Spleen (tissue), 11 donors: Measurements from ENCODE around the gene SLC35C1. TPM values are rescaled to one million over a fixed set of nuclear protein-coding genes. Genes with fewer than 3 reads are reported as not detected.
"Not testable (repeated sequence)": the region's sequence is repeated elsewhere in the genome, so short reads cannot be mapped to it uniquely, and the experiment has no call there.

Source experiments
- DNase-seq: peaks from one replicate; pipeline ENCODE4 v3.0.0-alpha.2; 2020
- H3K27ac ChIP-seq, 8 donors: fragments of 200-600 bp; sonication (generic) in 7 of 8; 1 replicate in 4 of 8; 2 replicates in 4 of 8; pipeline versions ENCODE4 v1.5.0 to v1.8.0; 2016 to 2021; ENCODE audit warnings: inconsistent platforms in 4 of 8, mild to moderate bottlenecking in 4 of 8, moderate library complexity in 1 of 8
- H3K27me3 ChIP-seq, 7 donors: fragments of 200-600 bp; sonication (generic) in 6 of 7; replicated peaks in 1 of 7; 1 replicate in 4 of 7; 2 replicates in 3 of 7; pipeline versions ENCODE4 v1.5.0 to v1.8.0; 2016 to 2021; ENCODE audit warnings: inconsistent platforms in 3 of 7, mild to moderate bottlenecking in 1 of 7
- H3K36me3 ChIP-seq, 6 donors: fragments of 200-600 bp; sonication (generic) in 5 of 6; 1 replicate in 4 of 6; 2 replicates in 2 of 6; pipeline versions ENCODE4 v1.5.0 to v1.8.0; 2016 to 2021; ENCODE audit warnings: inconsistent platforms in 2 of 6
- H3K4me1 ChIP-seq, 6 donors: fragments of 200-600 bp; sonication (generic) in 5 of 6; 1 replicate in 3 of 6; 2 replicates in 3 of 6; pipeline versions ENCODE4 v1.5.0 to v1.8.0; 2016 to 2021; ENCODE audit warnings: inconsistent platforms in 3 of 6
- H3K4me3 ChIP-seq, 8 donors: fragments of 200-600 bp; sonication (generic) in 7 of 8; 1 replicate in 4 of 8; 2 replicates in 4 of 8; pipeline versions ENCODE4 v1.5.0 to v1.8.0; 2016 to 2021; ENCODE audit warnings: inconsistent platforms in 4 of 8, mild to moderate bottlenecking in 4 of 8, moderate library complexity in 2 of 8
- H3K9me3 ChIP-seq, 8 donors: fragments of 200-600 bp; sonication (generic) in 7 of 8; 1 replicate in 4 of 8; 2 replicates in 4 of 8; pipeline versions ENCODE4 v1.5.0 to v1.8.0; 2016 to 2021; ENCODE audit warnings: inconsistent platforms in 4 of 8
- POLR2A ChIP-seq, 3 donors: fragments of 450-650 bp; IDR thresholded peaks; one replicate each; pipeline ENCODE4 v1.5.1; 2017; ENCODE audit warnings: antibody characterized with exemption in 3 of 3, mild to moderate bottlenecking in 1 of 3
- POLR2AphosphoS5 ChIP-seq, 3 donors: sonication (generic); formaldehyde crosslinking; IDR thresholded peaks; one replicate each; pipeline ENCODE4 v1.5.1; 2017; ENCODE audit warnings: antibody characterized with exemption in 3 of 3
- WGBS, 5 donors: extraction: QIAGEN DNeasy Blood & Tissue Kit in 3 of 5; methylation state at CpG; one replicate each; pipeline versions ENCODE4 v1.1.5 to v1.1.7; 2013 to 2018; 5-methylcytosine and 5-hydroxymethylcytosine counted together
- intact Hi-C: fragments of 100-400 bp; cut with DNase I; formaldehyde crosslinking; loops from one replicate; pipeline ENCODE4 v1.15.0; 2023; ENCODE audit warnings: low total_unique reads
- polyA plus RNA-seq, 3 donors: library from polyadenylated mRNA; stranded (reverse); fragments of 200-250 nt; gene quantifications; one replicate each; pipeline ENCODE4 v1.2.1, GENCODE V29; 2013
- total RNA-seq, 7 donors: library from RNA; depleted of rRNA in 3 of 7; stranded (reverse); fragments of >200 nt in 3 of 7; fragmentation: NEBNext Ultra II Directional in 4 of 7; extraction: Animal tissue kit (Norgen Biotek cat#: 25700) in 4 of 7; gene quantifications; one replicate each; pipeline versions ENCODE4 v1.1.0 to v1.2.1, GENCODE V29; 2016 to 2021
- TF ChIP-seq, protein P1 (sequence below), 11 experiments: fragments of 200-600 bp in 7 of 11; fragments of 450-650 bp in 4 of 11; sonication (generic) in 4 of 11; IDR thresholded peaks in 8 of 11; conservative IDR thresholded peaks in 3 of 11; 1 replicate in 7 of 11; 2 replicates in 4 of 11; pipeline versions ENCODE4 v1.4.0 to v1.8.0; 2016 to 2021; ENCODE audit warnings: antibody characterized with exemption in 11 of 11, inconsistent platforms in 4 of 11, mild to moderate bottlenecking in 1 of 11
- donor health status: healthy with polysubstance abuse.
- donor health status: DM: no; HTN: no; CAD: no; lungs with moderate emphysema.
- donor health status: DM: no; HTN: no; CAD: no.
- donor health status: Bipolar disorder and iron deficiency.
- donor health status: healthy.
- donor health status: DM: no; HTN: no; CAD: no.
- donor health status: DM: yes; HTN: yes; CAD: no.

SLC35C1 gene
- total and polyA plus RNA-seq, 10 donors: 2.8 to 14.2 (median 10.4) TPM

DNA sequence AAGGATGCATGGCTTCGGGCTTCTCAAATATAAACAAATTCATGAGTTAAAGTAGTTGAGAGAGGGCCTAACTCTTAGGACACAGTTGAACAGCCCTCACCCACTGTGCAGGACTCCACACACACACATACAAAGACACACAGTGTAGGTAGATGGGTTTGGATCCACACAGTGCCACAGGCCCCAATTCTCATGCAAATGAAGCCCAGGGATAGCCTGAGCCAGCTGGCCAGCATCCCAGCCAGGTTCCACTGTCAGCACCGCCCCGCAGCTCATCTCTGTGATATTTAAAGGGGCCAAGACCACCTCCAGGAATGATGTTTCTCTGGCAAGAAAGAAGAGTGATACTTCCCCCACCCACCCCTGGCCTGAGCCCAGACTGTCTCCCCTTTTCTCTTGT, 11.7 kb downstream of the SLC35C1 start:
- intact Hi-C loops: no loop called here
- Histone ChIP-seq H3K27ac (peak overlapping the region in 3 of 8 donors; percentile 38 to 54 (median 38)), H3K4me3 (no peak overlapping the region), H3K36me3 (peaks cover 0 to 13% (median 7%) of the 10 kb centered on the region in 6 donors), H3K4me1 (peaks cover 0 to 29% (median 10%) of the 10 kb centered on the region in 6 donors), H3K27me3 (no peaks in the 10 kb centered on the region), H3K9me3 (no peaks in the 10 kb centered on the region)
- peak; percentile 63 for DNase-seq
- no peak for TF ChIP-seq POLR2AphosphoS5 (IDR thresholded peaks at IDR 0.05)
- TF ChIP-seq, protein P1, sequence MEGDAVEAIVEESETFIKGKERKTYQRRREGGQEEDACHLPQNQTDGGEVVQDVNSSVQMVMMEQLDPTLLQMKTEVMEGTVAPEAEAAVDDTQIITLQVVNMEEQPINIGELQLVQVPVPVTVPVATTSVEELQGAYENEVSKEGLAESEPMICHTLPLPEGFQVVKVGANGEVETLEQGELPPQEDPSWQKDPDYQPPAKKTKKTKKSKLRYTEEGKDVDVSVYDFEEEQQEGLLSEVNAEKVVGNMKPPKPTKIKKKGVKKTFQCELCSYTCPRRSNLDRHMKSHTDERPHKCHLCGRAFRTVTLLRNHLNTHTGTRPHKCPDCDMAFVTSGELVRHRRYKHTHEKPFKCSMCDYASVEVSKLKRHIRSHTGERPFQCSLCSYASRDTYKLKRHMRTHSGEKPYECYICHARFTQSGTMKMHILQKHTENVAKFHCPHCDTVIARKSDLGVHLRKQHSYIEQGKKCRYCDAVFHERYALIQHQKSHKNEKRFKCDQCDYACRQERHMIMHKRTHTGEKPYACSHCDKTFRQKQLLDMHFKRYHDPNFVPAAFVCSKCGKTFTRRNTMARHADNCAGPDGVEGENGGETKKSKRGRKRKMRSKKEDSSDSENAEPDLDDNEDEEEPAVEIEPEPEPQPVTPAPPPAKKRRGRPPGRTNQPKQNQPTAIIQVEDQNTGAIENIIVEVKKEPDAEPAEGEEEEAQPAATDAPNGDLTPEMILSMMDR (IDR thresholded peaks at IDR 0.05 in 8 of 11, conservative IDR thresholded peaks at IDR 0.05 in 3 of 11): no peak
- TF ChIP-seq POLR2A (IDR thresholded peaks at IDR 0.05): no peak
- 75 to 87% (median 82%) methylated on average over 3 of the region's 3 CpGs for WGBS, 5 donors

DNA sequence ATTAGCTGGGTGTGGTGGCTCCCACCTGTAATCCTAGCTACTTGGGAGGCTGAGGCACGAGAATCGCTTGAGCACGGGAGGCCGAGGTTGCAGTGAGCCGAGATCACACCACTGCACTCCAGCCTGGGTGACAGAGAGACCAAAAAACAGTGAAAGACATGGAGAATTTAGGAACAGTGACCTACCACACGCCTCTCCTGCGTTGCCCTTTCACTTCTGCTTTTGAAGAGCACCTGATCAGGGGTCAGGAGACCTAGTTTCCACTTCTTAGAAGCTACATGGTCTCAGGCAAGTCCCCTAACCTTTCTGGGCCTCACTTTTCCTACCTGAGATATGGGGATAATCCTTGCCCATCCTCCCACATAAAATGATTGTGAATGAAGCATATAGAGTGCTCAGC, 12.2 kb downstream of the SLC35C1 start:
- no peak for TF ChIP-seq POLR2A (IDR thresholded peaks at IDR 0.05)
- no peak for TF ChIP-seq POLR2AphosphoS5 (IDR thresholded peaks at IDR 0.05)
- TF ChIP-seq, protein P1 (IDR thresholded peaks at IDR 0.05 in 8 of 11, conservative IDR thresholded peaks at IDR 0.05 in 3 of 11): no peak
- WGBS, 5 donors: 83 to 89% (median 87%) methylated on average over 7 of the region's 7 CpGs
- Histone ChIP-seq H3K9me3 (no peaks in the 10 kb centered on the region), H3K4me3 (no peak overlapping the region), H3K36me3 (peaks cover 0 to 8% (median 2%) of the 10 kb centered on the region in 6 donors), H3K4me1 (peaks cover 0 to 29% (median 10%) of the 10 kb centered on the region in 6 donors), H3K27me3 (no peaks in the 10 kb centered on the region), H3K27ac (peak overlapping the region in 5 of 8 donors; percentile 38 to 54 (median 39))
- peak; percentile 58 for DNase-seq
- intact Hi-C loops: no loop called here

DNA sequence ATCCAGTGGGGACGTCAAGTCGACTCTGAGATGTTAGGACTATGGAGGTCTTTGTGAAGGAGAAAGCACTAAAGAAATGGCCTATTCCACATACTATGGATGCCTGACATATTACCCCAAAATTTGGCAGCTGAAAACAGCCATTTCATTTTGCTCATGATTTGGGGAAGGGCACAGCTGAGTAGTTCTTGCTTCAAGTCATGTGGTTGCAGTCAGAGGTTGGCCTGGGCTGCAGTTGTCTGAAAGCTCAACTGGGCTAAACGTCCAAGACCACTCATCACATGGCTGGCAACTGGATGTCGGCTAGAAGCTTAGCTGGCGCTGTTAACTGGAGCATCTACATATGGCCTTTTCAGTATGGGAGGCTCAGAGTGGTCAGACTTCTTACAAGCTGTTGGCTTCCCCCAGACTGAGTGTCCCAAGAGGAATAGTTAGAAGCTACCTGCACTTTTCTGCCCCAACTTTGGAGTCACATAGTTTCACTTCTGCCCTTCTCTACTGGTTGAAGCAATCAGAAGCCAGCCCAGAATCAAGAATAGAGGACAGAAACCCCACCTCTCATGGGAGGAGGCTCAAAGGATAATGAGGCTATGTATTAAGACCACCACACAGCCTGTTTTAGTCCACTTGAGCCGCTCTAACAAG, 14.1 kb downstream of the SLC35C1 start:
- no peaks in the 10 kb centered on the region for H3K36me3 ChIP-seq
- H3K9me3 ChIP-seq: no peaks in the 10 kb centered on the region
- H3K27me3 ChIP-seq: no peaks in the 10 kb centered on the region
- DNase-seq: no peak
- H3K4me1 ChIP-seq: peaks cover 0 to 29% (median 10%) of the 10 kb centered on the region in 6 donors
- 80 to 91% (median 86%) methylated on average over 6 of the region's 6 CpGs for WGBS, 5 donors
- no peak overlapping the region for H3K4me3 ChIP-seq
- TF ChIP-seq POLR2A (IDR thresholded peaks at IDR 0.05): no peak
- TF ChIP-seq, protein P1 (IDR thresholded peaks at IDR 0.05 in 8 of 11, conservative IDR thresholded peaks at IDR 0.05 in 3 of 11): no peak
- TF ChIP-seq POLR2AphosphoS5 (IDR thresholded peaks at IDR 0.05): no peak
- H3K27ac ChIP-seq: peak overlapping the region in 2 of 8 donors; percentile 18 to 26
- intact Hi-C loops: no loop called here

- no peak for DNase-seq
Measured at GRCh38 chr11:45820211-45820857, 15.4 kb downstream of the SLC35C1 start.

DNA sequence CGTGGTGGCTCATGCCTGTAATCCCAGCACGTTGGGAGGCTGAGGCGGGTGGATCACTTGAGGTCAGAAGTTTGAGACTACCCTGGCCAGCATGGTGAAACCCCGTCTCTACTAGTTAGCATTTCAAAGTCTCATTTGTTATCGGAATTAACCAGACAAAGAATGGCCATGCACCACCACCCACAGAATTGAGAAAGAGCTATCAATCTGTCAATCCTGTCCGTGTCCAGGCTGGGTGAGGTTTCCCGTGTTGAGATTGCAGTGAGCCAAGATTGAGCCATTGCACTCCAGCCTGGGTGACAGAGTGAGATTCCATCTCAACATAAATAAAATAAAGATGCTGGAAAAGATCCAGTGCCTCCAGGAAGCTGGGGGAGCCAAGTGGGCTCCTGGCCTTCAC, 21.5 kb downstream of the SLC35C1 start:
- H3K27me3 ChIP-seq: peaks cover 0 to 20% (median 0%) of the 10 kb centered on the region in 7 donors
- H3K9me3 ChIP-seq, H3K36me3 ChIP-seq, H3K4me1 ChIP-seq, H3K27ac ChIP-seq, DNase-seq, H3K4me3 ChIP-seq, intact Hi-C loops: not testable (repeated sequence)
- 35 to 58% (median 40%) methylated on average over 7 of the region's 7 CpGs for WGBS, 5 donors

More at GRCh38 chr11:45820211-45820857, 15.4 kb downstream of the SLC35C1 start:
- H3K4me3 ChIP-seq: no peak overlapping the region
- intact Hi-C loops: no loop called here
- H3K9me3 ChIP-seq: no peaks in the 10 kb centered on the region
- no peaks in the 10 kb centered on the region for H3K36me3 ChIP-seq
- H3K27ac ChIP-seq: no peak overlapping the region
- no peak for TF ChIP-seq POLR2AphosphoS5 (IDR thresholded peaks at IDR 0.05)
- TF ChIP-seq, protein P1 (IDR thresholded peaks at IDR 0.05 in 8 of 11, conservative IDR thresholded peaks at IDR 0.05 in 3 of 11): no peak
- no peak for TF ChIP-seq POLR2A (IDR thresholded peaks at IDR 0.05)
- peaks cover 0 to 29% (median 10%) of the 10 kb centered on the region in 6 donors for H3K4me1 ChIP-seq
- WGBS, 5 donors: 87 to 94% (median 93%) methylated on average over 5 of the region's 5 CpGs
- no peaks in the 10 kb centered on the region for H3K27me3 ChIP-seq
